GM19468 (cell line): Measurements from ENCODE around the gene CPTP.

Experiments used
- ATAC-seq: cut with Tn5 transposase; IDR thresholded peaks from one replicate; pipeline ENCODE4 v1.9.1; 2021; ENCODE audit warnings: mild to moderate bottlenecking, moderate library complexity, moderate number of reproducible peaks; ENCODE audit not compliant: unreplicated experiment; ENCODE audit errors: extremely low read depth

CPTP gene

DNA sequence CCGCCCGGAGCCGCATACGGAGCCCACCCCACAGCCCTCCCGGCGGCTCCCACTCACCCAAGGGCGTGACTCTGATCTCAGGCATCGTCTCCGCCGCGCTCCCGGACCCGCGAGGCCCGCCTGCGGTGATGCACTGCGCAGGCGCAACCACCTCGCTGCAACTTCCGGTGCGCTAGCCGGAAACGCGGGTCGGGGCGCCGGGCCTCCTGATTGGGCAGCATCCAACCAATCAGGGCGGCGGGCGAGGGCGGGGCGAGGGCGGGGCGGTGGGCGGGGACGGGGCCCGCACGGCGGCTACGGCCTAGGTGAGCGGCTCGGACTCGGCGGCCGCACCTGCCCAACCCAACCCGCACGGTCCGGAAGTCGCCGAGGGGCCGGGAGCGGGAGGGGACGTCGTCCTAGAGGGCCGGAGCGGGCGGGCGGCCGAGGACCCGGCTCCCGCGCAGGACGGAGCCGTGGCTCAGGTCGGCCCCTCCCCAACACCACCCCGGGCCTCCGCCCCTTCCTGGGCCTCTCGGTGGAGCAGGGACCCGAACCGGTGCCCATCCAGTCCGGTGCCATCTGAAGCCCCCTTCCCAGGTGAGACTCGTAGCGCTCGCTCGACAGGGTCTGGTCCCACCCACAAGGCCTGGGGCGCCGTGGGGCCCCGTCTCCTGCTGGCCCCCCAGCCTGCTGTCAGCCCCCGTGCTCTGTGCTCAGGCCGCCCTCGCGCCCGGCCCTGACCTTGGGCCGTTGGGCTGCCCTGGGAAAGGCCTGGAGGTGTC is at the start of gene CPTP, which contains the start of gene INTS11:
Gene CPTP, plus strand, starts transcription at position 279 of the 764 bp plus-strand sequence. CDS start 2,109 bp downstream, outside the sequence.
Gene INTS11, minus strand, starts transcription at position 137 of the 764 bp plus-strand sequence. Its CDS starts 52 bp downstream, at position 85.
- ATAC-seq, result peak; percentile 66

DNA sequence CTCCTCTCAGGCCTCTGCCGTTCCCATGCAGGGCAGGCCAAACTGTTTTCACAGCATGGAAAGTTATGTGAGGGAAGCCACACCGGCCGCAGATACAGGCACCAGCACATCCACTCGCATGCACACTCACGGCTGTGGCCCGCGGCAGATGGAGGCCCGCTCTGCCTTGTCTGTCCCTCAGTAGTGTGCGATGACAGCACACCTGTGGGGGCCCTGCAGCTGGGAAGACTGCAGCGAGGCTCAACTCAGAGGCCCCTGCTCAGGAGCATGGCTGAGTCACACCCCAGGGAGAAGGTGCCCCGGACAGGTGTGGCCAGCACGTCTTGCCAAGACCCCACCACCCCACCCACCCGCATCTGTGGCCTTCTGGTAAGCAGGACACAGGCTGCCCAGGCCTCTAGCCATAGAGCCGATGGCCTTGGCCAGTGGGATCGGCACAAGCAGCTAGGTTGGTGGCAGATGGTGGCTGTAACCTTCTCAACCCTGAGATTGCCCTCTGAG is 49.6 kb upstream of the CPTP start:
- no peak for ATAC-seq

GRCh38 chr1:1275836-1276235 is 48.8 kb upstream of the CPTP start:
- no peak for ATAC-seq

DNA sequence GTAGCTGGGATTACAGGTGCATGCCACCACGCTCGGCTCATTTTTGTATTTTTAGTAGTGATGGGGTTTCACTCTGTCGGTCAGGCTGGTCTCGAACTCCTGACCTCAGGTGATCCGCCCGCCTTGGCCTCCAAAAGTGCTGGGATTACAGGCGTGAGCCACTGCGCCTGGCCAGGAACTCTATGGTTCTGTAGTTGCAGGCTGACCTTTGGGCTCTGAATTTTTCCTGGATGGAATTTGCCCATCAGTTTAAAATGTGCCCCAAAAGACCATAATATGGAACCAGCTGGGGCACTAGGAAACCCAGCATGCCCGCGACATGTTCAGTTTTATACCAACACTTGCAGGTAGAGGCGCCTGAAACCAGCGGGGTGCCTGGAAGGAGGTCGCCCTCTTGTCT is 46.0 kb upstream of the CPTP start:
- no peak for ATAC-seq

DNA sequence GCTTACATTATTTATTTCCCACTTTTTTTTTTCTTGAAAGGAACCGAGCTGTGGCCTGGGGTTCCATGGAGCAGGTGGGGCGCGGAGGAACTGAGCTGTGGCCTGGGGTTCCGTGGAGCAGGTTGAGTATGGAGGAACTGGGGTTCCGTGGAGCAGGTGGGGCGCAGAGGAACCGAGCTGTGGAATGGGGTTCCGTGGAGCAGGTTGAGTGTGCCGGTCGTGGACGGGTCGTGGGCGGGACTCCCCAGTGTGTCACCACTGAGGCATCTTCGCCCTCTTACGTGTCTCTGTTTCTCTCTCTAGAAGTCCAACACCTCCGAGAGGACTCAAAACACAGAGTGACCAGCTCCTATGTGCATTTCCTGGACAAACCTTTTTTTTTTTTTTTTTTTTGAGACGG is 45.6 kb upstream of the CPTP start:
- ATAC-seq, result no peak

GRCh38 chr1:1280782-1281481 is 43.7 kb upstream of the CPTP start:
- ATAC-seq, result no peak

GRCh38 chr1:1281533-1282321 is 42.9 kb upstream of the CPTP start:
- no peak for ATAC-seq

DNA sequence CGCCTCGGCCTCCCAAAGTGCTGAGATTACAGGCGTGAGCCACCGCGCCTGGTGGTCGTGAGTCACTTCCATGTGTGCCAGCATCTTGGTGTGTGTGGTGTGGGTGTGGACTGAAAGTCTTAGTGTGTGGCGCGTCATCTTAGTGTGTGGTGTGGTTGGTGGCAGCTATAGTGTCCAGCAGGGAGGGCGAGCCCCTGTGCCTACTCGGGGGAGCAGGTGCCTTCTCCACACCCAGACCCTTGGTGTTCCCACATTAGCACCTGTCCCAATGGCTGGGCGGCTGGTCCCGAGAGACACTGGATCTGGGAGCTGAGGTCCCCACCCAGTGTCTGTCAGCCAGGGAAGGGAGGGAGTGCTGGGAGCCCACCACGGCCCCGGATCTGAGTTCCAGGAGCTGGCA is 41.6 kb upstream of the CPTP start:
- no peak for ATAC-seq

DNA sequence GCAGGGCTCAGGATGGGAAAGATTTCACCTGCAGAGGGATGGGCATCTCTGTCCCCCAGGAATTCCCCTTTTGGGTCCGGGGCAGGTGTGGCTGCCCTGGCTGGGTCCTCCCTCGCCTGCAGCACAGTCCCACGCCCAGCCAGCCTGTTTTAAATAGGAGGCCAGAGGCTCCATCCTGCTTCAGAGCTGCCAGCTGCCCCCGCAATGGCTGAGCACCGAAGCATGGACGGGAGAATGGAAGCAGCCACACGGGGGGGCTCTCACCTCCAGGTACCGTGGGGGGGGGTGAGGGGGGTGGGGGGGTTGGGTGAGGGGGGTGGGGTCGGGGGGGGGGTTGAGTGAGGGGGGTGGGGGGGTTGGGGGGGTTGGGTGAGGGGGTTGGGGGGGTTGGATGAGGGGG is 40.8 kb upstream of the CPTP start:
- no peak for ATAC-seq

DNA sequence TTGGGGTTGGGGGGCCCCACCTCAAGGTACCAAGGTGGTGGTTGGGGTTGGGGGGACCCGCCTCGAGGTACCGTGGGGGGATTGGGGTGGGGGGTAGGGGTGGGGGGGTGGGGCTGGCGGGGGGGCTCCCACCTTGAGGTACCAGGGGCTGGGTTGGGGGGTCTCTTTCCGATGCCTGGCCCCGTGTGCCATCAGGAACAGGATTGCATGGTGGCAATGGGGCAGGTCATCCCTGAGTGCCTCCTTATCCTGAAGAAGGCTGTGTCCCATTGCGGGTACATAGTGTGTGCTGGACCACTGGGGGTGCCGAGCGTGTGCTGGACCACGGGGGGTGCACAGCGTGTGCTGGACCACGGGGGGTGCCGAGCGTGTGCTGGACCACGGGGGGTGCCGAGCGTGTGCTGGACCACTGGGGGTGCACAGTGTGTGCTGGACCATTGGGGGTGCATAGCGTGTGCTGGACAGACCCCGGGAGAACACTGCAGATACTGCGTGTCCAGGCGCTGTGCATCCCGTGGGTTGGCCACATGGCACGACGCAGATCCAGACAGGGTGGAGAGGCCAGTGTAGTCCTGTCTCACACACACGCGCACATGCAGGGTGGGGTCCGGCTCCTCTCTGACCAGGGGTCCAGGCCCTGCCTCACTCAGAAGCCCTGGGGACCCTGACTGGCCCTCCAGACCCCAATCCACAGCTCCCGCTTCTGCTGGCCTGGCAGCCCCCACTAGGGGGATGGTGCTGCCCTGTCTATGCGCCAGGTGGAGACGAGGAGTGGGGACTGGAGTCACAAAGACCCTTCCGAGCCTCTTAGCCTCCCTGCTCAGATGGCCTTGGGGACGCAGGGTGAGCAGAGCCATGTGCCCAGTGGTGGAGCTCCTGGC is 40.1 kb upstream of the CPTP start:
- no peak for ATAC-seq

DNA sequence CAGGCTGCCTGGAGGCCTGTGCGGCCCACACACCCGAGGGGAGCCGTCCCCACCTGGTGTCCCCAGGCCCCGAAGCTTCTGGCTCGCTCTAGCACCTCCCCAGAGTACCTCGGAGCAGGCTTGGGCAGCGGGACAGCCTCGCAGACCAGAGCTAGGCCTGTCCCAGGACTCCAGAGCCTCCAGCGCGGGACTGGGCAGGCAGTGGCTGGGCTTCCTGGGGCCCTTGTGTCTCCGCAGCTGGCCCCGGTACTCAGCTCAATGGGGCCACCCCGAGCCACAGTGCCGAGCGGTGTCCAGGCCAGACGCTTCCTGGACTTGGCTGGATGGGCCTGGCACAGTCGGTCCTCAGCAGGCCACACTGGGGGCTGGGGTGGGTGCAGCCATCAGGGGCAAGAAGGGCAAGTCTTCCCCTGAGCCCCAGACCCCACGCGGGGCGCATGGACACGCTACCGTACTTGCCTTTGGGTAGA is 39.5 kb upstream of the CPTP start:
- no peak for ATAC-seq

DNA sequence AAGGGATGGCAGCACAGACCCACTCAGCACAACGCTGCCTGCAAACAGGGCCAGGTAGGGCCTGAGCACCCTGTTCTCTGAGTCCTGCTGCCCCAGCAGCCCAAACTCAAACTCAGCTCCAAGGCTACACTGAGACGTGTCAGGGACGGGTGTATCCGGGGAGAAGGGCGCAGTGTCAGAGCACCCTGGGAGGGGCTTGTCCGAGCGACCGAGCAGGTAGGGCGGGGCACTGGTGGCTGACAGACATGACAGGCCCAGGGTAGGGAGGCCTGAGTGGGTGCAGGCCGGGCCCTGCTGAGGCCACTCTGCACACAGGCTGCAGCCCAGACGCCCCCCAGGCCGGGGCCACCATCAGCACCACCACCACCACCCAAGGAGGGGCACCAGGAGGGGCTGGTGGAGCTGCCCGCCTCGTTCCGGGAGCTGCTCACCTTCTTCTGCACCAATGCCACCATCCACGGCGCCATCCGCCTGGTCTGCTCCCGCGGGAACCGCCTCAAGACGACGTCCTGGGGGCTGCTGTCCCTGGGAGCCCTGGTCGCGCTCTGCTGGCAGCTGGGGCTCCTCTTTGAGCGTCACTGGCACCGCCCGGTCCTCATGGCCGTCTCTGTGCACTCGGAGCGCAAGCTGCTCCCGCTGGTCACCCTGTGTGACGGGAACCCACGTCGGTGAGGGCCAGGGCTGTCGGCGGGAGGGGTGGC is 38.8 kb upstream of the CPTP start:
- ATAC-seq, result no peak

DNA sequence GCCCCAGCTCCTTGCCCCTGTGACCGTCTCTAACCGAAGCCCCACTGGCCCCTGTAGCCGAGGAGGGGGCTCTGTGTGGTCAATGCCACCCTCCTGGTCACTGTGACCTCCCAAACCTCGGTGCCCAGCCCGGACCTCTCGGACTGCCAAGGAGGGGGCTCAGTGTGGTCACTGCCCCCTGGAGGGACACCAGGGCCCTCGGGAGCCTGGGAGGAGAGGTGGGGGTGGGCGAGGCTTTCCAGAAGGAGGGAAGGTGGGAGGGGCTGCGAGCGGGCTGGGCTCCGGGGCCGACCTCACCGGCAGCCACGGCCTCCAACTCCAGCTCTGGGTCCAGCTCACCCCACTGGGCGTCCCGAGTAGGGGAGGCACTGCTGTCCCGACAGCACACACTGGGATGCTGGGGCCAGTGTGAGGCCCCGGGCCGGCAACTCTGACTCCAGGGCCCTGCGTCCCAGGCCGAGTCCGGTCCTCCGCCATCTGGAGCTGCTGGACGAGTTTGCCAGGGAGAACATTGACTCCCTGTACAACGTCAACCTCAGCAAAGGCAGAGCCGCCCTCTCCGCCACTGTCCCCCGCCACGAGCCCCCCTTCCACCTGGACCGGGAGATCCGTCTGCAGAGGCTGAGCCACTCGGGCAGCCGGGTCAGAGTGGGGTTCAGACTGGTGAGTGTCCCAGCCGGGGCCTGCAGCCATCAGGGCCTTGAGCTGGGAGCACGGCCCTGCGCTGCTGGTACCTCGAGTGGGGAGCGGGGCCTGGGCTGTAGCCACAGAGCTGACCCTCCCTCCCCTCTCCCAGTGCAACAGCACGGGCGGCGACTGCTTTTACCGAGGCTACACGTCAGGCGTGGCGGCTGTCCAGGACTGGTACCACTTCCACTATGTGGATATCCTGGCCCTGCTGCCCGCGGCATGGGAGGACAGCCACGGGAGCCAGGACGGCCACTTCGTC is 38.0 kb upstream of the CPTP start:
- ATAC-seq, result no peak

- no peak for ATAC-seq
Observed at GRCh38 chr1:1287288-1288110, 37.1 kb upstream of the CPTP start.

DNA sequence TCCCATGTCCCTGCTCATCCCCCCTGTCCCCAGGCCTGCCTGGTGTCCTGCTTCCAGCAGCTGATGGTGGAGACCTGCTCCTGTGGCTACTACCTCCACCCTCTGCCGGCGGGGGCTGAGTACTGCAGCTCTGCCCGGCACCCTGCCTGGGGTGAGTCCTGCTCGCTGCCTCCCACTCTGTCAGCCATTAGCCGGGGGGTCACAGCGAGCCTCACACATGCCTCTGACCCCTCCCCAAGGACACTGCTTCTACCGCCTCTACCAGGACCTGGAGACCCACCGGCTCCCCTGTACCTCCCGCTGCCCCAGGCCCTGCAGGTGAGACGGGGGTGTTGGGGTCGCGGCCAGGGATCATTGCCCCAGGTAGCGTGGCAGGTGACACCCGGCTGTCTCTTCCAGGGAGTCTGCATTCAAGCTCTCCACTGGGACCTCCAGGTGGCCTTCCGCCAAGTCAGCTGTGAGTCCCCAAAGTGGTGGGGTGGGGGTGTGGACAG is 34.3 kb upstream of the CPTP start:
- ATAC-seq, result no peak

DNA sequence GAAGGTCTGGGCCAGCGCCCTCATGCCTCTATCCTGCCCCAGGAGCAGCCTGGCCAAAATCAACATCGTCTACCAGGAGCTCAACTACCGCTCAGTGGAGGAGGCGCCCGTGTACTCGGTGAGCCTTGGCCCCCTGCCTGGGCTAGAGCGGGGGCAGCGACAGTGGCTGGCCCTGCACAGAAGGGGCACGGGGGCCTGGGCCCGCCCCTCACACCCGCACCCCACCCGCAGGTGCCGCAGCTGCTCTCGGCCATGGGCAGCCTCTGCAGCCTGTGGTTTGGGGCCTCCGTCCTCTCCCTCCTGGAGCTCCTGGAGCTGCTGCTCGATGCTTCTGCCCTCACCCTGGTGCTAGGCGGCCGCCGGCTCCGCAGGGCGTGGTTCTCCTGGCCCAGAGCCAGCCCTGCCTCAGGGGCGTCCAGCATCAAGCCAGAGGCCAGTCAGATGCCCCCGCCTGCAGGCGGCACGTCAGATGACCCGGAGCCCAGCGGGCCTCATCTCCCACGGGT is 33.5 kb upstream of the CPTP start:
- no peak for ATAC-seq
